Vein endothelial cell (primary cell): ENCODE data around the gene DGKA. TPM values are rescaled to one million over a fixed set of nuclear protein-coding genes. Genes with fewer than 3 reads are reported as not detected.

ENCODE experiments used
- total RNA-seq: library from RNA; depleted of rRNA; stranded (reverse); fragments of >200 nt; gene quantifications from 2 replicates; pipeline ENCODE4 v1.2.3, GENCODE V29; 2012

Gene DGKA
- total RNA-seq: 34.0 and 42.0 TPM in 2 replicates

GRCh38 chr12:55930771-55931316 lies at the start of gene DGKA:
Gene DGKA, plus strand, starts transcription at chr12:55931162. Its CDS starts 5,342 bp downstream, at chr12:55936504.

GRCh38 chr12:55927588-55928502 lies 3.1 kb upstream of the DGKA start, which contains the start of gene PYM1:
Gene PYM1, minus strand, starts transcription at chr12:55927894. Its CDS starts 133 bp downstream, at chr12:55927761.

GRCh38 chr12:55965941-55966407 lies 35.0 kb downstream of the DGKA start, which contains the start of gene PMEL:
Gene PMEL, minus strand, starts transcription at chr12:55966042. Its CDS starts 31 bp downstream, at chr12:55966011.

GRCh38 chr12:55966408-55967281 lies 35.7 kb downstream of the DGKA start, which contains the start of gene CDK2:
Gene CDK2, plus strand, starts transcription at chr12:55966830. Its CDS starts 179 bp downstream, at chr12:55967009.

GRCh38 chr12:55973599-55974307 lies 42.8 kb downstream of the DGKA start, which contains the start of gene RAB5B:
Gene RAB5B, plus strand, starts transcription at chr12:55974078. Its CDS starts 12,883 bp downstream, at chr12:55986961.

GRCh38 chr12:55996715-55997534 lies 66.0 kb downstream of the DGKA start, which contains the start of gene SUOX:
Gene SUOX, plus strand, starts transcription at chr12:55997276. Its CDS starts 4,946 bp downstream, at chr12:56002222.

Other genes starting within 250 kb of the DGKA start
- 0.48 TPM in 1 of 2 replicates, not detected in the other for gene ITGA7, start 223.3 kb upstream of the DGKA start, total RNA-seq
- 43.1 and 55.0 TPM in 2 replicates for gene BLOC1S1, start 215.1 kb upstream of the DGKA start, total RNA-seq
- gene RDH5, start 210.8 kb upstream of the DGKA start, total RNA-seq: 0.98 and 2.1 TPM in 2 replicates
- 804 and 998 TPM in 2 replicates for gene CD63, start 202.2 kb upstream of the DGKA start, total RNA-seq
- gene GDF11, start 188.0 kb upstream of the DGKA start, total RNA-seq: 6.8 and 7.8 TPM in 2 replicates
- gene SARNP, start 113.4 kb upstream of the DGKA start, total RNA-seq: 62.7 and 89.0 TPM in 2 replicates
- 20.9 and 23.6 TPM in 2 replicates for gene ORMDL2, start 113.1 kb upstream of the DGKA start, total RNA-seq
- gene DNAJC14, start 101.6 kb upstream of the DGKA start, total RNA-seq: 41.0 and 46.4 TPM in 2 replicates
- gene MMP19, start 88.2 kb upstream of the DGKA start, total RNA-seq: 0.65 and 0.86 TPM in 2 replicates
- 28.7 and 34.0 TPM in 2 replicates for gene PYM1, start 3.3 kb upstream of the DGKA start, total RNA-seq
- gene PMEL, start 34.9 kb downstream of the DGKA start, total RNA-seq: 1.3 and 2.1 TPM in 2 replicates
- 27.1 and 33.1 TPM in 2 replicates for gene CDK2, start 35.7 kb downstream of the DGKA start, total RNA-seq
- gene RAB5B, start 42.9 kb downstream of the DGKA start, total RNA-seq: 75.8 and 83.0 TPM in 2 replicates
- gene SUOX, start 66.1 kb downstream of the DGKA start, total RNA-seq: 20.9 and 25.8 TPM in 2 replicates
- gene IKZF4, start 89.9 kb downstream of the DGKA start, total RNA-seq: 0.67 and 0.98 TPM in 2 replicates
- 615 and 807 TPM in 2 replicates for gene RPS26, start 110.8 kb downstream of the DGKA start, total RNA-seq
- 0.33 and 0.48 TPM in 2 replicates for gene ERBB3, start 149.0 kb downstream of the DGKA start, total RNA-seq
- 183 and 261 TPM in 2 replicates for gene PA2G4, start 173.4 kb downstream of the DGKA start, total RNA-seq
- gene RPL41, start 185.5 kb downstream of the DGKA start, total RNA-seq: 1,748 and 2,622 TPM in 2 replicates
- 7.2 and 7.8 TPM in 2 replicates for gene ZC3H10, start 187.1 kb downstream of the DGKA start, total RNA-seq
- 331 and 343 TPM in 2 replicates for gene ESYT1, start 197.1 kb downstream of the DGKA start, total RNA-seq
- 70.0 and 90.5 TPM in 2 replicates for gene MYL6B, start 221.4 kb downstream of the DGKA start, total RNA-seq
- gene MYL6, start 227.2 kb downstream of the DGKA start, total RNA-seq: 1,838 and 2,061 TPM in 2 replicates